ENCODE data around the gene EXOC6.

Gene EXOC6

GRCh38 chr10:92848441-92849233, at the start of gene EXOC6:
Gene EXOC6, plus strand, starts transcription at chr10:92848520. Its CDS starts 14 bp downstream, at chr10:92848534.
- DNase-seq: peak; percentile 85

GRCh38 chr10:92799568-92799967, 48.8 kb upstream of the EXOC6 start:
- DNase-seq: no peak

- no peak for DNase-seq
Observed at GRCh38 chr10:92800134-92800733, 48.1 kb upstream of the EXOC6 start.

GRCh38 chr10:92801978-92802872, 46.1 kb upstream of the EXOC6 start:
- no peak for DNase-seq

GRCh38 chr10:92809840-92810239, 38.5 kb upstream of the EXOC6 start:
- no peak for DNase-seq

- DNase-seq: no peak
Observed at GRCh38 chr10:92810934-92811532, 37.3 kb upstream of the EXOC6 start.

- no peak for DNase-seq
Observed at GRCh38 chr10:92811986-92812385, 36.3 kb upstream of the EXOC6 start.

- no peak for DNase-seq
Observed at GRCh38 chr10:92813979-92814378, 34.3 kb upstream of the EXOC6 start.

GRCh38 chr10:92814790-92815189, 33.5 kb upstream of the EXOC6 start:
- no peak for DNase-seq

- no peak for DNase-seq
Observed at GRCh38 chr10:92816091-92816531, 32.2 kb upstream of the EXOC6 start.

GRCh38 chr10:92822060-92822634, 26.2 kb upstream of the EXOC6 start:
- no peak for DNase-seq

GRCh38 chr10:92822964-92823363, 25.4 kb upstream of the EXOC6 start:
- DNase-seq: no peak

GRCh38 chr10:92826061-92826460, 22.3 kb upstream of the EXOC6 start:
- no peak for DNase-seq

GRCh38 chr10:92826504-92826903, 21.8 kb upstream of the EXOC6 start:
- DNase-seq: no peak

- DNase-seq: no peak
Observed at GRCh38 chr10:92829042-92829785, 19.1 kb upstream of the EXOC6 start.

GRCh38 chr10:92829786-92830377, 18.4 kb upstream of the EXOC6 start:
- no peak for DNase-seq

- peak; percentile 39 for DNase-seq
Observed at GRCh38 chr10:92830478-92831389, 17.6 kb upstream of the EXOC6 start.

- no peak for DNase-seq
Observed at GRCh38 chr10:92832121-92832520, 16.2 kb upstream of the EXOC6 start.

GRCh38 chr10:92832998-92833650, 15.2 kb upstream of the EXOC6 start:
- peak; percentile 22 for DNase-seq

- no peak for DNase-seq
Observed at GRCh38 chr10:92834331-92834730, 14.0 kb upstream of the EXOC6 start.

Measured in stimulated activated CD4-positive, alpha-beta T cell treated with anti-CD3 and anti-CD28 coated beads, Interleukin-1b, Interleukin-23, amount 100 ng/mL, for 48 hours (primary cell).